PC-3 (cell line): Measurements from ENCODE around the gene PLK5. TPM values are rescaled to one million over a fixed set of nuclear protein-coding genes. Genes with fewer than 3 reads are reported as not detected.

ENCODE experiments used
- ATAC-seq: fragments of 200-7000 bp; cut with Tn5 transposase; 2 replicates; pipeline ENCODE4 v1.9.1; 2020; ENCODE audit warnings: mild to moderate bottlenecking, moderate library complexity
- BruUV-seq: library from RNA; stranded (reverse); fragments of 400-500 nt; replicated peaks from 2 replicates; lab custom pipeline; 2021; lab: Mats Ljungman, UMichigan
- CTCF ChIA-PET: fragments of 300-600 bp; sonication (Branson Sonifier 250); formaldehyde crosslinking; loops from one replicate; lab custom pipeline; 2022; ENCODE audit warnings: antibody characterized with exemption; lab: Charles Lee
- POLR2A ChIA-PET: fragments of 300-600 bp; sonication (Branson Sonifier 250); formaldehyde crosslinking; loops from one replicate; lab custom pipeline; 2022; ENCODE audit warnings: antibody characterized with exemption; ENCODE audit not compliant: unreplicated experiment; lab: Charles Lee
- DNase-seq: peaks from one replicate; pipeline ENCODE4 v3.0.0-alpha.2; 2015
- H2AFZ ChIP-seq: fragments of 300-600 bp; sonication (generic); 2 replicates; pipeline ENCODE4 v1.6.0; 2016; ENCODE audit warnings: antibody characterized with exemption, low read length
- H3F3A ChIP-seq: fragments of 300-600 bp; sonication (generic); one replicate; pipeline ENCODE4 v1.6.0; 2017; ENCODE audit warnings: antibody characterized with exemption, low read length, control low read depth, mild to moderate bottlenecking; ENCODE audit not compliant: unreplicated experiment
- H3K27ac ChIP-seq: fragments of 300-600 bp; sonication (generic); 2 replicates; pipeline ENCODE4 v1.5.1; 2016; ENCODE audit warnings: mild to moderate bottlenecking, low read length
- H3K27me3 ChIP-seq: fragments of 300-600 bp; sonication (generic); 2 replicates; pipeline ENCODE4 v1.6.1; 2016; ENCODE audit warnings: low read length, mixed read lengths
- H3K36me3 ChIP-seq: fragments of 300-600 bp; sonication (generic); 2 replicates; pipeline ENCODE4 v1.6.1; 2016; ENCODE audit warnings: low read depth, mixed run types, low read length, mixed read lengths
- H3K4me1 ChIP-seq: fragments of 300-600 bp; sonication (generic); 2 replicates; pipeline ENCODE4 v1.5.1; 2016; ENCODE audit warnings: low read length; ENCODE audit not compliant: insufficient read depth
- H3K4me2 ChIP-seq: fragments of 300-600 bp; sonication (generic); 2 replicates; pipeline ENCODE4 v1.6.0; 2016; ENCODE audit warnings: low read length
- H3K4me3 ChIP-seq: fragments of 300-600 bp; sonication (generic); 2 replicates; pipeline ENCODE4 v1.5.1; 2016; ENCODE audit warnings: mild to moderate bottlenecking, low read length, mixed read lengths
- H3K79me2 ChIP-seq: fragments of 300-600 bp; sonication (generic); 2 replicates; pipeline ENCODE4 v1.6.1; 2017; ENCODE audit warnings: low read length, mixed read lengths
- H3K9ac ChIP-seq: fragments of 300-600 bp; sonication (generic); 2 replicates; pipeline ENCODE4 v1.6.0; 2016; ENCODE audit warnings: mild to moderate bottlenecking, low read length
- H3K9me2 ChIP-seq: fragments of 300-600 bp; sonication (generic); replicated peaks from 2 replicates; pipeline ENCODE4 v1.6.1; 2016; ENCODE audit warnings: mixed run types, low read length, mixed read lengths
- H3K9me3 ChIP-seq: fragments of 300-600 bp; sonication (generic); 2 replicates; pipeline ENCODE4 v1.6.1; 2016; ENCODE audit warnings: low read length, mixed read lengths
- H4K20me1 ChIP-seq: fragments of 300-600 bp; sonication (generic); 2 replicates; pipeline ENCODE4 v1.6.1; 2016; ENCODE audit warnings: low read length, mixed read lengths
- EZH2 ChIP-seq: fragments of 300-600 bp; sonication (generic); IDR thresholded peaks from one replicate; pipeline ENCODE4 v1.6.1; 2017; ENCODE audit warnings: antibody characterized with exemption, mild to moderate bottlenecking, low read length; ENCODE audit not compliant: unreplicated experiment
- EZH2phosphoT487 ChIP-seq: fragments of 300-600 bp; sonication (generic); IDR thresholded peaks from 2 replicates; pipeline ENCODE4 v1.6.1; 2018; ENCODE audit warnings: mild to moderate bottlenecking, antibody characterized with exemption, low read length, borderline replicate concordance
- intact Hi-C: fragments of 100-400 bp; cut with micrococcal nuclease; formaldehyde crosslinking; loops from 2 replicates; pipeline ENCODE4 v1.9.0; 2023
- total RNA-seq: library from RNA; depleted of rRNA; stranded (reverse); fragments of >200 nt; gene quantifications from 2 replicates; pipeline ENCODE4 v1.2.3, GENCODE V29; 2014
- TF ChIP-seq, protein P1 (sequence below): fragments of 300-600 bp; sonication (generic); conservative IDR thresholded peaks from 2 replicates; pipeline ENCODE4 v1.5.1; 2017; ENCODE audit warnings: antibody characterized with exemption, low read depth, mild to moderate bottlenecking, low read length

The PLK5 gene
- total RNA-seq, 1 experiment from 2014 or later: not detected

DNA sequence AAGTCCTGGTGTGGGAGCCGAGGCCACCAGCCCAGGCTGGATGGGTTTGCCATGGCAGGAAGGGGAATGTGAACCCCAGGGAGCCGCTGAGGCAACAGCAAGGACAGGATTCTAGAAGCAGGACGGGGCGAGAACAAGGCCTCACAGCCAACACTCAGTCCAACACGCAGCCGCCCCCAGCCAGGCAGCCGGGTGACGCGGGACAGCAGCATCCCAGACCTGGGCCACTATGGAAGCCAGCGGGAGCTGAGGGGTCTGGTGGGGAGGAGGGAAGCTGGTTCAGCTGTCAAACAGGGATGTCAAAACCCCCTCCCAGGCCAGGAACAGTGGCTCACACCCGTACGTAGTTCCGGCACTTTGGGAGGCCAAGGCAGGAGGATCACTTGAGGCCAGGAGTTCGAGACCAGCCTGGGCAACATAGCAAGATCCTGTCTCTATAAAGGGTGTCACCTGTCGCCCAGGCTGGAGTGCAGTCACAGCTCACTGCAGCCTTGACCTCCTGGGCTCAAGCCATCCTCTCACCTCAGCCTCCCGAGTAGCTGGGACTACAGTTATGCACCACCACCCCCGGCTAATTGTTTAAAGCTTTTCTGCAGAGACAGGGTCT is 37.5 kb downstream of the PLK5 start:
- no TSS peak for BruUV-seq
- DNase-seq: no peak
- no peak overlapping the region for H2AFZ ChIP-seq
- ChIA-PET POLR2A (no interaction called here), CTCF (no interaction called here)
- H3K36me3 ChIP-seq: no peaks in the 10 kb centered on the region
- no peak overlapping the region for H3K27ac ChIP-seq
- no peak overlapping the region for H3K4me3 ChIP-seq
- H3K27me3 ChIP-seq: no peaks in the 10 kb centered on the region
- no peaks in the 10 kb centered on the region; the same call in 1 of the 2 replicates for H4K20me1 ChIP-seq
- H3F3A ChIP-seq: no peaks in the 10 kb centered on the region
- H3K4me2 ChIP-seq: no peak overlapping the region
- no peaks in the 10 kb centered on the region for H3K4me1 ChIP-seq
- peaks cover 17% of the 10 kb centered on the region for H3K79me2 ChIP-seq
- no peak overlapping the region for H3K9ac ChIP-seq
- no peak for ATAC-seq
- TF ChIP-seq EZH2: no peak
- no peak for TF ChIP-seq EZH2phosphoT487
- TF ChIP-seq, protein P1, sequence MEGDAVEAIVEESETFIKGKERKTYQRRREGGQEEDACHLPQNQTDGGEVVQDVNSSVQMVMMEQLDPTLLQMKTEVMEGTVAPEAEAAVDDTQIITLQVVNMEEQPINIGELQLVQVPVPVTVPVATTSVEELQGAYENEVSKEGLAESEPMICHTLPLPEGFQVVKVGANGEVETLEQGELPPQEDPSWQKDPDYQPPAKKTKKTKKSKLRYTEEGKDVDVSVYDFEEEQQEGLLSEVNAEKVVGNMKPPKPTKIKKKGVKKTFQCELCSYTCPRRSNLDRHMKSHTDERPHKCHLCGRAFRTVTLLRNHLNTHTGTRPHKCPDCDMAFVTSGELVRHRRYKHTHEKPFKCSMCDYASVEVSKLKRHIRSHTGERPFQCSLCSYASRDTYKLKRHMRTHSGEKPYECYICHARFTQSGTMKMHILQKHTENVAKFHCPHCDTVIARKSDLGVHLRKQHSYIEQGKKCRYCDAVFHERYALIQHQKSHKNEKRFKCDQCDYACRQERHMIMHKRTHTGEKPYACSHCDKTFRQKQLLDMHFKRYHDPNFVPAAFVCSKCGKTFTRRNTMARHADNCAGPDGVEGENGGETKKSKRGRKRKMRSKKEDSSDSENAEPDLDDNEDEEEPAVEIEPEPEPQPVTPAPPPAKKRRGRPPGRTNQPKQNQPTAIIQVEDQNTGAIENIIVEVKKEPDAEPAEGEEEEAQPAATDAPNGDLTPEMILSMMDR: no peak
- H3K9me2 ChIP-seq: no peaks in the 10 kb centered on the region
- intact Hi-C loops: no loop called here
- H3K9me3 ChIP-seq: no peaks in the 10 kb centered on the region

DNA sequence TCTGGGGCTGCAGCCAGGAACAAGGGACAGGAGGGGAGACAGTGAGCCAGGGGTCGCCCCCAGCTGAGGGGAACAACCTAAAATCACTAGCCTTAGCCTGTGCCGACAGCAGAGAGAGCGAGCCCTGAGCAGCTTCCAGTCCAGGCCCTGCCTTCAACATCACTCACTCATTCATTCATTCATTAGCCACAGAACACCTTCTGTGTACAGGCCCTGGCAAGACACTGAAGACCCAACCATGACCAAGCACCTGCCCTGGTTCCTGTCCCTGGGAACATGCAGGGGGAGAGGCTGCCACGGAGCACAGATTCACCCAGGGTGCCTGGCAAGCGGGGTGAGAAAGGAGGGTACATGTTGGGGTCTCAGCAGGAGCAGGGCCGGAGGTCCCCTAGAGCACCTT is 39.4 kb downstream of the PLK5 start:
- no TSS peak for BruUV-seq
- H3K4me2 ChIP-seq: no peak overlapping the region
- H2AFZ ChIP-seq: no peak overlapping the region
- ChIA-PET POLR2A (no interaction called here), CTCF (no interaction called here)
- intact Hi-C loops: no loop called here
- H4K20me1 ChIP-seq: no peaks in the 10 kb centered on the region; the same call in 1 of the 2 replicates
- peaks cover 22% of the 10 kb centered on the region for H3K79me2 ChIP-seq
- no peak for TF ChIP-seq EZH2phosphoT487
- TF ChIP-seq EZH2: no peak
- TF ChIP-seq, protein P1: no peak
- no peak overlapping the region for H3K27ac ChIP-seq
- H3K4me3 ChIP-seq: no peak overlapping the region
- H3K4me1 ChIP-seq: no peaks in the 10 kb centered on the region
- H3F3A ChIP-seq: no peaks in the 10 kb centered on the region
- no peaks in the 10 kb centered on the region for H3K27me3 ChIP-seq
- DNase-seq (no peak), ATAC-seq (no peak)
- H3K36me3 ChIP-seq: no peaks in the 10 kb centered on the region
- H3K9ac ChIP-seq: no peak overlapping the region
- no peaks in the 10 kb centered on the region for H3K9me2 ChIP-seq
- H3K9me3 ChIP-seq: no peaks in the 10 kb centered on the region

DNA sequence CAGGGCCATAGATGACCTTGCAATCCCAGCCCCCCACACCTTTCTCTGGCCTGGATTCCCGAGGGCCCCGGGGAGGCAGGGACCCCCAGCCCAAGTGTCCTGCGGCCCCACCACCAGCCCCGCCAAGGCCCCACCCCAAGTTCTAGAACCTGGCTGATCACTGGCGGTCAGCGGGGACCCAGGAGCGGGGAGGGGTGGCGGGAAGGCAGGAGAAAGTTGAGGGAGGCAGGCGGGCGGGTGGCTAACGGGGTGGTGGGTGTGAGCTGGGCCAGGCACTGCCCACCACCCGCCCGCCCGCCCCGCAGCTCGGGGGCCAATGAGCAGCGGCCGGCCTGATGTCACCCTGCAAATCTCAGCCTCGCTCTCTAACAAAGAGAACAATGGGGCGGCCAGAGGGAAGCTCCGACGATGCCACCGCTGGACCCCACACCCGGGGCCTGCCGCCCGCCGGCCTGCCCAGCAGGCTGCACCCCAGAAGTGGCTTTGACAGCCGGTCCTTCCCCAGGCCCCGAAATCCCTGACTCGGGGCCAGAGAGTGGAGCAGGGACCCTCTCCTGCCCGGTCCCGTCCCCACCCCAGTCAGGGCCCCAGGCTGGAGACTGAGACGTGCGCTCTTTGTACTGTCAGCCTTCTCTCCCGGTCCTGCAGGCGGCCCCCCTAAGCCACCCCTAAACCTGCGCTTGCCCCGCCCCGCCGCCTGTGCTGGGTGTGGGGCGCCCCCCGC is 42.7 kb downstream of the PLK5 start:
- peaks cover 22% of the 10 kb centered on the region for H3K79me2 ChIP-seq
- H3K9ac ChIP-seq: peak overlapping the region; percentile 69
- H3K36me3 ChIP-seq: no peaks in the 10 kb centered on the region
- CTCF ChIA-PET: interaction anchor here (0.5 kb wide), 1 partner anchor 15 kb away, joined by 4 read pairs; no protein-coding TSS in a partner anchor
- POLR2A ChIA-PET: no interaction called here
- peak overlapping the region; percentile 51; the same call in 1 of the 2 replicates for H2AFZ ChIP-seq
- H3K4me2 ChIP-seq: peak overlapping the region; percentile 92
- no peaks in the 10 kb centered on the region for H3K9me2 ChIP-seq
- peak overlapping the region; percentile 74 for H3K4me3 ChIP-seq
- no peaks in the 10 kb centered on the region for H3K9me3 ChIP-seq
- H3K27me3 ChIP-seq: no peaks in the 10 kb centered on the region
- TF ChIP-seq EZH2phosphoT487: no peak
- TF ChIP-seq, protein P1: no peak
- no peak for TF ChIP-seq EZH2
- no peaks in the 10 kb centered on the region for H4K20me1 ChIP-seq
- no TSS peak for BruUV-seq
- intact Hi-C loops: no loop called here
- H3F3A ChIP-seq: no peaks in the 10 kb centered on the region
- ATAC-seq (peak; percentile 82), DNase-seq (peak; percentile 46)
- H3K4me1 ChIP-seq: no peaks in the 10 kb centered on the region; the same call in 1 of the 2 replicates
- no peak overlapping the region for H3K27ac ChIP-seq
